ENCODE measurements around the gene SEL1L. TPM values are rescaled to one million over a fixed set of nuclear protein-coding genes. Genes with fewer than 3 reads are reported as not detected.
"Not testable (repeated sequence)": the region's sequence is repeated elsewhere in the genome, so short reads cannot be mapped to it uniquely, and the experiment has no call there.

The SEL1L gene
- total RNA-seq, 2 donors from 2014 or later: 62.9 to 64.0 TPM

- Histone ChIP-seq H3K27me3 (ENCODE audit: control insufficient read depth, insufficient read depth, low read length, poor library complexity, severe bottlenecking) (no peaks in the 10 kb centered on the region), H3K4me3 (ENCODE audit: low read length) (no peak overlapping the region), H3K9ac (ENCODE audit: extremely low read depth, low read length, poor library complexity, severe bottlenecking) (no peak overlapping the region), H3K9me3 (ENCODE audit: control insufficient read depth, low read length) (no peaks in the 10 kb centered on the region), H3K36me3 (ENCODE audit: control insufficient read depth, insufficient read depth, low read length) (peaks cover 51% of the 10 kb centered on the region), H3K27ac (ENCODE audit: low read depth, low read length) (no peak overlapping the region), H3K4me1 (ENCODE audit: control insufficient read depth, insufficient read depth, low read length) (no peaks in the 10 kb centered on the region)
- H3K36me3 Mint-ChIP-seq (ENCODE audit: low read depth): peaks cover 21% of the 10 kb centered on the region
- no peak overlapping the region for H3K27ac Mint-ChIP-seq
- no peak overlapping the region for H3K4me3 Mint-ChIP-seq
- no peak for TF ChIP-seq CTCF (conservative IDR thresholded peaks at IDR 0.05)
- DNase-seq: no peak
- 91 to 95% methylated on average over 1 to 3 of the region's 3 CpGs for WGBS, 2 experiments (ENCODE audit: insufficient coverage in 1 of 2, insufficient read length in 1 of 2)
- no peaks in the 10 kb centered on the region for H3K4me1 Mint-ChIP-seq
- no peaks in the 10 kb centered on the region for H3K27me3 Mint-ChIP-seq (ENCODE audit: insufficient read depth)
- no peaks in the 10 kb centered on the region for H3K9me3 Mint-ChIP-seq
Observed at GRCh38 chr14:81472096-81472800, 61.4 kb downstream of the SEL1L start.

GRCh38 chr14:81471062-81471461 is 62.6 kb downstream of the SEL1L start:
- Histone ChIP-seq H3K27me3 (ENCODE audit: control insufficient read depth, insufficient read depth, low read length, poor library complexity, severe bottlenecking) (no peaks in the 10 kb centered on the region), H3K9me3 (ENCODE audit: control insufficient read depth, low read length) (no peaks in the 10 kb centered on the region), H3K9ac (ENCODE audit: extremely low read depth, low read length, poor library complexity, severe bottlenecking) (no peak overlapping the region), H3K27ac (ENCODE audit: low read depth, low read length) (no peak overlapping the region), H3K4me1 (ENCODE audit: control insufficient read depth, insufficient read depth, low read length) (no peaks in the 10 kb centered on the region), H3K4me3 (ENCODE audit: low read length) (no peak overlapping the region), H3K36me3 (ENCODE audit: control insufficient read depth, insufficient read depth, low read length) (peaks cover 39% of the 10 kb centered on the region)
- H3K4me1 Mint-ChIP-seq: no peaks in the 10 kb centered on the region
- H3K36me3 Mint-ChIP-seq (ENCODE audit: low read depth): peaks cover 9% of the 10 kb centered on the region
- H3K9me3 Mint-ChIP-seq: no peaks in the 10 kb centered on the region
- no peak for TF ChIP-seq CTCF (conservative IDR thresholded peaks at IDR 0.05)
- H3K27me3 Mint-ChIP-seq (ENCODE audit: insufficient read depth): no peaks in the 10 kb centered on the region
- no peak for DNase-seq
- H3K27ac Mint-ChIP-seq: no peak overlapping the region
- 73 to 83% methylated on average over 4 to 7 of the region's 7 CpGs for WGBS, 2 experiments (ENCODE audit: insufficient coverage in 1 of 2, insufficient read length in 1 of 2)
- H3K4me3 Mint-ChIP-seq: no peak overlapping the region

GRCh38 chr14:81470557-81470826 is 63.2 kb downstream of the SEL1L start:
- not testable (repeated sequence) for H3K27me3 ChIP-seq (ENCODE audit: control insufficient read depth, insufficient read depth, low read length, poor library complexity, severe bottlenecking); H3K9ac ChIP-seq (ENCODE audit: extremely low read depth, low read length, poor library complexity, severe bottlenecking); H3K4me3 Mint-ChIP-seq; H3K27me3 Mint-ChIP-seq (ENCODE audit: insufficient read depth); DNase-seq; H3K27ac Mint-ChIP-seq; H3K36me3 Mint-ChIP-seq (ENCODE audit: low read depth); H3K4me1 ChIP-seq (ENCODE audit: control insufficient read depth, insufficient read depth, low read length); H3K27ac ChIP-seq (ENCODE audit: low read depth, low read length); H3K4me3 ChIP-seq (ENCODE audit: low read length); H3K9me3 Mint-ChIP-seq; H3K4me1 Mint-ChIP-seq; H3K9me3 ChIP-seq (ENCODE audit: control insufficient read depth, low read length)
- WGBS, 2 experiments (ENCODE audit: insufficient coverage in 1 of 2, insufficient read length in 1 of 2): 94 to 98% methylated on average over 5 of the region's 5 CpGs
- peaks cover 35% of the 10 kb centered on the region for H3K36me3 ChIP-seq (ENCODE audit: control insufficient read depth, insufficient read depth, low read length)

- TF ChIP-seq CTCF (conservative IDR thresholded peaks at IDR 0.05): no peak
Observed at GRCh38 chr14:81466854-81467253, 66.8 kb downstream of the SEL1L start.

More at GRCh38 chr14:81466854-81467253, 66.8 kb downstream of the SEL1L start:
- Histone ChIP-seq H3K27ac (ENCODE audit: low read depth, low read length) (no peak overlapping the region), H3K27me3 (ENCODE audit: control insufficient read depth, insufficient read depth, low read length, poor library complexity, severe bottlenecking) (no peaks in the 10 kb centered on the region), H3K4me1 (ENCODE audit: control insufficient read depth, insufficient read depth, low read length) (no peaks in the 10 kb centered on the region), H3K36me3 (ENCODE audit: control insufficient read depth, insufficient read depth, low read length) (peaks cover under 1% of the 10 kb centered on the region), H3K9ac (ENCODE audit: extremely low read depth, low read length, poor library complexity, severe bottlenecking) (no peak overlapping the region), H3K4me3 (ENCODE audit: low read length) (no peak overlapping the region), H3K9me3 (ENCODE audit: control insufficient read depth, low read length) (no peaks in the 10 kb centered on the region)
- H3K4me1 Mint-ChIP-seq: peaks cover 3% of the 10 kb centered on the region
- no peak for DNase-seq
- no peak overlapping the region for H3K27ac Mint-ChIP-seq
- H3K9me3 Mint-ChIP-seq: peaks cover 14% of the 10 kb centered on the region
- no peaks in the 10 kb centered on the region for H3K36me3 Mint-ChIP-seq (ENCODE audit: low read depth)
- 100% methylated on average over 4 to 5 of the region's 5 CpGs for WGBS, 2 experiments (ENCODE audit: insufficient coverage in 1 of 2, insufficient read length in 1 of 2)
- H3K27me3 Mint-ChIP-seq (ENCODE audit: insufficient read depth): no peaks in the 10 kb centered on the region
- no peak overlapping the region for H3K4me3 Mint-ChIP-seq

Data from endodermal cell (in vitro differentiated cells).